ENCODE measurements around the gene CUX1. TPM values are rescaled to one million over a fixed set of nuclear protein-coding genes. Genes with fewer than 3 reads are reported as not detected.
A peak's percentile ranks its signal among the peaks of the same experiment; 100 is the strongest.

The CUX1 gene
- total and polyA plus RNA-seq, 10 of the 15 experiments (the other 5 are each of a cell fraction or from before 2014, with no cell fraction given), result 6.1 to 48.6 (median 25.9) TPM

GRCh38 chr7:101936611-101937231, 119.3 kb downstream of the CUX1 start:
- H3K9me3 ChIP-seq (replicated peaks; ENCODE audit: control insufficient read depth, insufficient read depth, low read length), result no peaks in the 10 kb centered on the region; the same call in 2 of the 3 replicates
- no peaks in the 10 kb centered on the region for H3K27me3 ChIP-seq (replicated peaks in 1 of 2; ENCODE audit: control insufficient read depth in 2 of 2, insufficient read depth in 2 of 2, low read length in 1 of 2)
- BruUV-seq (replicated peaks), result no TSS peak
- H4K20me1 ChIP-seq (ENCODE audit: control insufficient read depth, insufficient read depth), result no peaks in the 10 kb centered on the region
- no peak overlapping the region; the same call in 1 of the 2 replicates for H3K9ac ChIP-seq (ENCODE audit: control insufficient read depth, insufficient read depth, low read length)
- H3K79me2 ChIP-seq (ENCODE audit: control insufficient read depth, insufficient read depth, low read length), result peaks cover 11% of the 10 kb centered on the region
- in situ Hi-C loops (cut with MboI) (no loop called here), intact Hi-C loops (cut with micrococcal nuclease; ENCODE audit: unreplicated experiment) (loop anchor here (10.0 kb wide), 1 partner anchor 298 kb away; no protein-coding TSS in a partner anchor)
- ChIA-PET SMC1A (ENCODE audit: uncharacterized antibody, unreplicated experiment) (interaction anchor here (1.4 to 6.7 kb wide), 5 partner anchors 13 to 54 kb away, joined by 3 to 37 read pairs (median 8); no protein-coding TSS in a partner anchor), POLR2A (interaction anchor here (0.5 to 1.0 kb wide), 2 partner anchors 19 to 79 kb away, joined by 3 read pairs; no protein-coding TSS in a partner anchor), RAD21 (ENCODE audit: unreplicated experiment) (interaction anchor here (0.6 to 2.8 kb wide), 8 partner anchors 45 to 119 kb away, joined by 3 to 10 read pairs (median 4); no protein-coding TSS in a partner anchor), CTCF (interaction anchor here (1.0 kb wide), 1 partner anchor 48 kb away, joined by 5 read pairs; no protein-coding TSS in a partner anchor)
- FAIRE-seq (no peak), ATAC-seq (no peak), DNase-seq (ENCODE audit: low read depth, low spot score) (no peak)
- WGBS (ENCODE audit: insufficient coverage, insufficient replicate concordance, low lambda C conversion rate, missing lambda C conversion rate), result 53% methylated on average over 19 of the region's 19 CpGs
- TF ChIP-seq MEF2B (IDR thresholded peaks at IDR 0.05; ENCODE audit: partially characterized antibody, poor library complexity, severe bottlenecking) (no peak), IKZF2 (IDR thresholded peaks at IDR 0.05) (0 out of 4 replicates have a peak, but pooled peaks of 1 of the 2 experiments have one; percentile 2)
- H3K4me1 ChIP-seq (ENCODE audit: control insufficient read depth, insufficient read depth, low read length), result peaks cover 63% of the 10 kb centered on the region
- no peak overlapping the region for H2AFZ ChIP-seq (ENCODE audit: control insufficient read depth, low read depth, low read length)
- peaks cover 0 to 1% of the 10 kb centered on the region in 2 experiments; a peak in 2 of 4 replicates for H3K36me3 ChIP-seq (ENCODE audit: control insufficient read depth in 2 of 2, insufficient read depth in 2 of 2, low read length in 1 of 2)
- H3K4me3 ChIP-seq, result no peak overlapping the region
- H3K27ac ChIP-seq (ENCODE audit: control insufficient read depth, insufficient read depth), result no peak overlapping the region
- peak overlapping the region; percentile 55; the same call in 1 of the 2 replicates for H3K4me2 ChIP-seq (ENCODE audit: control insufficient read depth, insufficient read depth)

GRCh38 chr7:101937717-101938514, 120.5 kb downstream of the CUX1 start:
- Histone ChIP-seq H3K4me3 (no peak overlapping the region), H3K9me3 (replicated peaks; ENCODE audit: control insufficient read depth, insufficient read depth, low read length) (no peaks in the 10 kb centered on the region; the same call in 2 of the 3 replicates), H3K4me2 (ENCODE audit: control insufficient read depth, insufficient read depth) (no peak overlapping the region), H3K36me3 (ENCODE audit: control insufficient read depth in 2 of 2, insufficient read depth in 2 of 2, low read length in 1 of 2) (peaks cover 0 to 1% of the 10 kb centered on the region in 2 experiments; a peak in 1 of 4 replicates), H4K20me1 (ENCODE audit: control insufficient read depth, insufficient read depth) (no peaks in the 10 kb centered on the region), H2AFZ (ENCODE audit: control insufficient read depth, low read depth, low read length) (no peak overlapping the region), H3K9ac (ENCODE audit: control insufficient read depth, insufficient read depth, low read length) (no peak overlapping the region), H3K4me1 (ENCODE audit: control insufficient read depth, insufficient read depth, low read length) (peaks cover 68% of the 10 kb centered on the region), H3K79me2 (ENCODE audit: control insufficient read depth, insufficient read depth, low read length) (peaks cover 12% of the 10 kb centered on the region), H3K27ac (ENCODE audit: control insufficient read depth, insufficient read depth) (no peak overlapping the region), H3K27me3 (replicated peaks in 1 of 2; ENCODE audit: control insufficient read depth in 2 of 2, insufficient read depth in 2 of 2, low read length in 1 of 2) (no peaks in the 10 kb centered on the region)
- no peak for DNase-seq (ENCODE audit: low read depth, low spot score)
- intact Hi-C loops (cut with micrococcal nuclease; ENCODE audit: unreplicated experiment), result loop anchor here (10.0 kb wide), 1 partner anchor 297 kb away; no protein-coding TSS in a partner anchor
- RAD21 ChIA-PET (ENCODE audit: unreplicated experiment), result interaction anchor here (0.6 to 2.8 kb wide), 6 partner anchors 37 to 80 kb away, joined by 3 to 10 read pairs (median 5); no protein-coding TSS in a partner anchor
- BruUV-seq (replicated peaks), result no TSS peak
- no peak for FAIRE-seq
- ATAC-seq, result no peak
- 94% methylated on average over 11 of the region's 11 CpGs for WGBS (ENCODE audit: insufficient coverage, insufficient replicate concordance, low lambda C conversion rate, missing lambda C conversion rate)
- POLR2A ChIA-PET, result interaction anchor here (0.7 kb wide), 1 partner anchor 194 kb away, joined by 5 read pairs; no protein-coding TSS in a partner anchor
- in situ Hi-C loops (cut with MboI), result no loop called here
- CTCF ChIA-PET, result no interaction called here
- SMC1A ChIA-PET (ENCODE audit: uncharacterized antibody, unreplicated experiment), result interaction anchor here (0.5 to 6.7 kb wide), 5 partner anchors 10 to 53 kb away, joined by 3 to 37 read pairs (median 4); no protein-coding TSS in a partner anchor
- TF ChIP-seq PBX3 (IDR thresholded peaks at IDR 0.05; ENCODE audit: insufficient replicate concordance, low read depth, low read length) (no peak), SMAD1 (IDR thresholded peaks at IDR 0.05; ENCODE audit: low read depth, partially characterized antibody) (no peak), RB1 (IDR thresholded peaks at IDR 0.05; ENCODE audit: borderline replicate concordance) (no peak), SMC3 (IDR thresholded peaks at IDR 0.05; ENCODE audit: borderline replicate concordance, low read length) (no peak), KDM1A (IDR thresholded peaks at IDR 0.05; ENCODE audit: borderline replicate concordance) (no peak), ZSCAN29 (IDR thresholded peaks at IDR 0.05) (no peak), ZNF207 (IDR thresholded peaks at IDR 0.05; ENCODE audit: borderline replicate concordance) (no peak), SREBF1 (IDR thresholded peaks at IDR 0.05; ENCODE audit: low read length) (no peak)
